HepG2 (cell line): ENCODE results near the gene ULK3. TPM values are rescaled to one million over a fixed set of nuclear protein-coding genes. Genes with fewer than 3 reads are reported as not detected.

Source experiments
- BCL3 ChIP-seq: sonication (generic); formaldehyde crosslinking; IDR thresholded peaks from 2 replicates; pipeline ENCODE4 v1.5.1; 2020; ENCODE audit warnings: mild to moderate bottlenecking, missing genetic modification reagents, moderate library complexity
- SP2 ChIP-seq: sonication (generic); formaldehyde crosslinking; IDR thresholded peaks from 2 replicates; pipeline ENCODE4 v1.5.1; 2020; ENCODE audit warnings: mild to moderate bottlenecking, missing genetic modification reagents
- TOPORS ChIP-seq: sonication (generic); formaldehyde crosslinking; IDR thresholded peaks from 2 replicates; pipeline ENCODE4 v1.8.0; 2023; ENCODE audit warnings: mild to moderate bottlenecking, missing genetic modification reagents
- ZNF234 ChIP-seq: sonication (generic); formaldehyde crosslinking; conservative IDR thresholded peaks from 2 replicates; pipeline ENCODE4 v1.5.1; 2020; ENCODE audit warnings: mild to moderate bottlenecking, missing genetic modification reagents
- polyA plus RNA-seq, 8 experiments: library from polyadenylated mRNA; depleted of rRNA in 3 of 8; stranded (reverse) in 7 of 8; unstranded in 1 of 8; fragments of >200 nt; fragmentation: Illumina TruSeq in 4 of 8; extraction: Trizol in 4 of 8; gene quantifications; 2 replicates each; pipeline versions ENCODE4 v1.2.1 to v1.2.3, GENCODE V29; 2011 to 2016; ENCODE audit warnings: low read depth in 4 of 8, missing spikeins in 1 of 8, mixed read lengths in 1 of 8; ENCODE audit not compliant: insufficient read depth in 1 of 8
- total RNA-seq, 5 experiments: library from RNA; depleted of rRNA; stranded (reverse); fragments of >200 nt; fragmentation: Illumina TruSeq; extraction: Trizol; gene quantifications; 2 replicates each; pipeline ENCODE4 v1.2.3, GENCODE V29; 2016; ENCODE audit warnings: low read depth in 1 of 5
- TF ChIP-seq, protein P1 (sequence below): sonication (generic); formaldehyde crosslinking; IDR thresholded peaks from one replicate; pipeline ENCODE4 v1.5.1; 2020; ENCODE audit warnings: mild to moderate bottlenecking, missing genetic modification reagents; ENCODE audit errors: not compliant biosample characterization
- TF ChIP-seq, protein P2 (sequence below): IDR thresholded peaks from 2 replicates; pipeline ENCODE4 v1.4.0; 2020; ENCODE audit warnings: mild to moderate bottlenecking, missing genetic modification reagents
- TF ChIP-seq, protein P3 (sequence below): sonication (generic); formaldehyde crosslinking; IDR thresholded peaks from 2 replicates; pipeline ENCODE4 v1.4.0; 2020; ENCODE audit warnings: missing genetic modification reagents, borderline replicate concordance

The ULK3 gene
- total and polyA plus RNA-seq, 2 of the 13 experiments (the other 11 are each of a cell fraction or from before 2014, with no cell fraction given) = 15.2 to 23.7 TPM

GRCh38 chr15:74842581-74843444 lies at the start of gene ULK3 (continued):
- TF ChIP-seq, protein P1, sequence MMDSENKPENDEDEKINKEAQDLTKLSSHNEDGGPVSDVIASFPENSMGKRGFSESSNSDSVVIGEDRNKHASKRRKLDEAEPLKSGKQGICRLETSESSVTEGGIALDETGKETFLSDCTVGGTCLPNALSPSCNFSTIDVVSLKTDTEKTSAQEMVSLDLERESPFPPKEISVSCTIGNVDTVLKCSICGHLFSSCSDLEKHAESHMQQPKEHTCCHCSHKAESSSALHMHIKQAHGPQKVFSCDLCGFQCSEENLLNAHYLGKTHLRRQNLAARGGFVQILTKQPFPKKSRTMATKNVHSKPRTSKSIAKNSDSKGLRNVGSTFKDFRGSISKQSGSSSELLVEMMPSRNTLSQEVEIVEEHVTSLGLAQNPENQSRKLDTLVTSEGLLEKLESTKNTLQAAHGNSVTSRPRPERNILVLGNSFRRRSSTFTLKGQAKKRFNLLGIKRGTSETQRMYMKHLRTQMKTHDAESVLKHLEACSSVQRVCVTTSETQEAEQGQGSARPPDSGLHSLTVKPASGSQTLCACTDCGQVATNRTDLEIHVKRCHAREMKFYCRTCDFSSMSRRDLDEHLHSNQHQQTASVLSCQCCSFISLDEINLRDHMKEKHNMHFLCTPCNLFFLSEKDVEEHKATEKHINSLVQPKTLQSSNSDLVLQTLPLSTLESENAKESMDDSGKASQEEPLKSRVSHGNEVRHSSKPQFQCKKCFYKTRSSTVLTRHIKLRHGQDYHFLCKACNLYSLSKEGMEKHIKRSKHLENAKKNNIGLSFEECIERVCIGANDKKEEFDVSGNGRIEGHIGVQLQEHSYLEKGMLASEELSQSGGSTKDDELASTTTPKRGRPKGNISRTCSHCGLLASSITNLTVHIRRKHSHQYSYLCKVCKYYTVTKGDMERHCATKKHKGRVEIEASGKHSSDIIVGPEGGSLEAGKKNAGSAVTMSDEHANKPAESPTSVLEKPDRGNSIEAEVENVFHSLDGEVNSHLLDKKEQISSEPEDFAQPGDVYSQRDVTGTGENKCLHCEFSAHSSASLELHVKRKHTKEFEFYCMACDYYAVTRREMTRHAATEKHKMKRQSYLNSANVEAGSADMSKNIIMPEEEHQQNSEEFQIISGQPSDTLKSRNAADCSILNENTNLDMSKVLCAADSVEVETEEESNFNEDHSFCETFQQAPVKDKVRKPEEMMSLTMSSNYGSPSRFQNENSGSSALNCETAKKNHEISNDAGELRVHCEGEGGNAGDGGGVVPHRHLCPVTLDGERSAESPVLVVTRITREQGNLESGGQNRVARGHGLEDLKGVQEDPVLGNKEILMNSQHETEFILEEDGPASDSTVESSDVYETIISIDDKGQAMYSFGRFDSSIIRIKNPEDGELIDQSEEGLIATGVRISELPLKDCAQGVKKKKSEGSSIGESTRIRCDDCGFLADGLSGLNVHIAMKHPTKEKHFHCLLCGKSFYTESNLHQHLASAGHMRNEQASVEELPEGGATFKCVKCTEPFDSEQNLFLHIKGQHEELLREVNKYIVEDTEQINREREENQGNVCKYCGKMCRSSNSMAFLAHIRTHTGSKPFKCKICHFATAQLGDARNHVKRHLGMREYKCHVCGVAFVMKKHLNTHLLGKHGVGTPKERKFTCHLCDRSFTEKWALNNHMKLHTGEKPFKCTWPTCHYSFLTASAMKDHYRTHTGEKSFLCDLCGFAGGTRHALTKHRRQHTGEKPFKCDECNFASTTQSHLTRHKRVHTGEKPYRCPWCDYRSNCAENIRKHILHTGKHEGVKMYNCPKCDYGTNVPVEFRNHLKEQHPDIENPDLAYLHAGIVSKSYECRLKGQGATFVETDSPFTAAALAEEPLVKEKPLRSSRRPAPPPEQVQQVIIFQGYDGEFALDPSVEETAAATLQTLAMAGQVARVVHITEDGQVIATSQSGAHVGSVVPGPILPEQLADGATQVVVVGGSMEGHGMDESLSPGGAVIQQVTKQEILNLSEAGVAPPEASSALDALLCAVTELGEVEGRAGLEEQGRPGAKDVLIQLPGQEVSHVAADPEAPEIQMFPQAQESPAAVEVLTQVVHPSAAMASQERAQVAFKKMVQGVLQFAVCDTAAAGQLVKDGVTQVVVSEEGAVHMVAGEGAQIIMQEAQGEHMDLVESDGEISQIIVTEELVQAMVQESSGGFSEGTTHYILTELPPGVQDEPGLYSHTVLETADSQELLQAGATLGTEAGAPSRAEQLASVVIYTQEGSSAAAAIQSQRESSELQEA (CRISPR knock-in tag) = peak; percentile 6
- TF ChIP-seq, protein P2, sequence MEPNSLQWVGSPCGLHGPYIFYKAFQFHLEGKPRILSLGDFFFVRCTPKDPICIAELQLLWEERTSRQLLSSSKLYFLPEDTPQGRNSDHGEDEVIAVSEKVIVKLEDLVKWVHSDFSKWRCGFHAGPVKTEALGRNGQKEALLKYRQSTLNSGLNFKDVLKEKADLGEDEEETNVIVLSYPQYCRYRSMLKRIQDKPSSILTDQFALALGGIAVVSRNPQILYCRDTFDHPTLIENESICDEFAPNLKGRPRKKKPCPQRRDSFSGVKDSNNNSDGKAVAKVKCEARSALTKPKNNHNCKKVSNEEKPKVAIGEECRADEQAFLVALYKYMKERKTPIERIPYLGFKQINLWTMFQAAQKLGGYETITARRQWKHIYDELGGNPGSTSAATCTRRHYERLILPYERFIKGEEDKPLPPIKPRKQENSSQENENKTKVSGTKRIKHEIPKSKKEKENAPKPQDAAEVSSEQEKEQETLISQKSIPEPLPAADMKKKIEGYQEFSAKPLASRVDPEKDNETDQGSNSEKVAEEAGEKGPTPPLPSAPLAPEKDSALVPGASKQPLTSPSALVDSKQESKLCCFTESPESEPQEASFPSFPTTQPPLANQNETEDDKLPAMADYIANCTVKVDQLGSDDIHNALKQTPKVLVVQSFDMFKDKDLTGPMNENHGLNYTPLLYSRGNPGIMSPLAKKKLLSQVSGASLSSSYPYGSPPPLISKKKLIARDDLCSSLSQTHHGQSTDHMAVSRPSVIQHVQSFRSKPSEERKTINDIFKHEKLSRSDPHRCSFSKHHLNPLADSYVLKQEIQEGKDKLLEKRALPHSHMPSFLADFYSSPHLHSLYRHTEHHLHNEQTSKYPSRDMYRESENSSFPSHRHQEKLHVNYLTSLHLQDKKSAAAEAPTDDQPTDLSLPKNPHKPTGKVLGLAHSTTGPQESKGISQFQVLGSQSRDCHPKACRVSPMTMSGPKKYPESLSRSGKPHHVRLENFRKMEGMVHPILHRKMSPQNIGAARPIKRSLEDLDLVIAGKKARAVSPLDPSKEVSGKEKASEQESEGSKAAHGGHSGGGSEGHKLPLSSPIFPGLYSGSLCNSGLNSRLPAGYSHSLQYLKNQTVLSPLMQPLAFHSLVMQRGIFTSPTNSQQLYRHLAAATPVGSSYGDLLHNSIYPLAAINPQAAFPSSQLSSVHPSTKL (CRISPR knock-in tag) = no peak
- peak; percentile 82; the same call in 1 of the 2 replicates for TF ChIP-seq TOPORS (CRISPR knock-in tag)
- 0 out of 2 replicates have a peak, but pooled peaks have one; percentile 57 for TF ChIP-seq ZNF234 (CRISPR knock-in tag)
- TF ChIP-seq BCL3 (CRISPR knock-in tag) = peak; percentile 73
- TF ChIP-seq, protein P3, sequence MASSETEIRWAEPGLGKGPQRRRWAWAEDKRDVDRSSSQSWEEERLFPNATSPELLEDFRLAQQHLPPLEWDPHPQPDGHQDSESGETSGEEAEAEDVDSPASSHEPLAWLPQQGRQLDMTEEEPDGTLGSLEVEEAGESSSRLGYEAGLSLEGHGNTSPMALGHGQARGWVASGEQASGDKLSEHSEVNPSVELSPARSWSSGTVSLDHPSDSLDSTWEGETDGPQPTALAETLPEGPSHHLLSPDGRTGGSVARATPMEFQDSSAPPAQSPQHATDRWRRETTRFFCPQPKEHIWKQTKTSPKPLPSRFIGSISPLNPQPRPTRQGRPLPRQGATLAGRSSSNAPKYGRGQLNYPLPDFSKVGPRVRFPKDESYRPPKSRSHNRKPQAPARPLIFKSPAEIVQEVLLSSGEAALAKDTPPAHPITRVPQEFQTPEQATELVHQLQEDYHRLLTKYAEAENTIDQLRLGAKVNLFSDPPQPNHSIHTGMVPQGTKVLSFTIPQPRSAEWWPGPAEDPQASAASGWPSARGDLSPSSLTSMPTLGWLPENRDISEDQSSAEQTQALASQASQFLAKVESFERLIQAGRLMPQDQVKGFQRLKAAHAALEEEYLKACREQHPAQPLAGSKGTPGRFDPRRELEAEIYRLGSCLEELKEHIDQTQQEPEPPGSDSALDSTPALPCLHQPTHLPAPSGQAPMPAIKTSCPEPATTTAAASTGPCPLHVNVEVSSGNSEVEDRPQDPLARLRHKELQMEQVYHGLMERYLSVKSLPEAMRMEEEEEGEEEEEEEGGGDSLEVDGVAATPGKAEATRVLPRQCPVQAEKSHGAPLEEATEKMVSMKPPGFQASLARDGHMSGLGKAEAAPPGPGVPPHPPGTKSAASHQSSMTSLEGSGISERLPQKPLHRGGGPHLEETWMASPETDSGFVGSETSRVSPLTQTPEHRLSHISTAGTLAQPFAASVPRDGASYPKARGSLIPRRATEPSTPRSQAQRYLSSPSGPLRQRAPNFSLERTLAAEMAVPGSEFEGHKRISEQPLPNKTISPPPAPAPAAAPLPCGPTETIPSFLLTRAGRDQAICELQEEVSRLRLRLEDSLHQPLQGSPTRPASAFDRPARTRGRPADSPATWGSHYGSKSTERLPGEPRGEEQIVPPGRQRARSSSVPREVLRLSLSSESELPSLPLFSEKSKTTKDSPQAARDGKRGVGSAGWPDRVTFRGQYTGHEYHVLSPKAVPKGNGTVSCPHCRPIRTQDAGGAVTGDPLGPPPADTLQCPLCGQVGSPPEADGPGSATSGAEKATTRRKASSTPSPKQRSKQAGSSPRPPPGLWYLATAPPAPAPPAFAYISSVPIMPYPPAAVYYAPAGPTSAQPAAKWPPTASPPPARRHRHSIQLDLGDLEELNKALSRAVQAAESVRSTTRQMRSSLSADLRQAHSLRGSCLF (CRISPR knock-in tag) = no peak
- peak; percentile 58; the same call in 1 of the 2 replicates for TF ChIP-seq SP2
